Measurements from ENCODE around the gene NUP50.

Gene NUP50, protein sequence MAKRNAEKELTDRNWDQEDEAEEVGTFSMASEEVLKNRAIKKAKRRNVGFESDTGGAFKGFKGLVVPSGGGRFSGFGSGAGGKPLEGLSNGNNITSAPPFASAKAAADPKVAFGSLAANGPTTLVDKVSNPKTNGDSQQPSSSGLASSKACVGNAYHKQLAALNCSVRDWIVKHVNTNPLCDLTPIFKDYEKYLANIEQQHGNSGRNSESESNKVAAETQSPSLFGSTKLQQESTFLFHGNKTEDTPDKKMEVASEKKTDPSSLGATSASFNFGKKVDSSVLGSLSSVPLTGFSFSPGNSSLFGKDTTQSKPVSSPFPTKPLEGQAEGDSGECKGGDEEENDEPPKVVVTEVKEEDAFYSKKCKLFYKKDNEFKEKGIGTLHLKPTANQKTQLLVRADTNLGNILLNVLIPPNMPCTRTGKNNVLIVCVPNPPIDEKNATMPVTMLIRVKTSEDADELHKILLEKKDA

DNA sequence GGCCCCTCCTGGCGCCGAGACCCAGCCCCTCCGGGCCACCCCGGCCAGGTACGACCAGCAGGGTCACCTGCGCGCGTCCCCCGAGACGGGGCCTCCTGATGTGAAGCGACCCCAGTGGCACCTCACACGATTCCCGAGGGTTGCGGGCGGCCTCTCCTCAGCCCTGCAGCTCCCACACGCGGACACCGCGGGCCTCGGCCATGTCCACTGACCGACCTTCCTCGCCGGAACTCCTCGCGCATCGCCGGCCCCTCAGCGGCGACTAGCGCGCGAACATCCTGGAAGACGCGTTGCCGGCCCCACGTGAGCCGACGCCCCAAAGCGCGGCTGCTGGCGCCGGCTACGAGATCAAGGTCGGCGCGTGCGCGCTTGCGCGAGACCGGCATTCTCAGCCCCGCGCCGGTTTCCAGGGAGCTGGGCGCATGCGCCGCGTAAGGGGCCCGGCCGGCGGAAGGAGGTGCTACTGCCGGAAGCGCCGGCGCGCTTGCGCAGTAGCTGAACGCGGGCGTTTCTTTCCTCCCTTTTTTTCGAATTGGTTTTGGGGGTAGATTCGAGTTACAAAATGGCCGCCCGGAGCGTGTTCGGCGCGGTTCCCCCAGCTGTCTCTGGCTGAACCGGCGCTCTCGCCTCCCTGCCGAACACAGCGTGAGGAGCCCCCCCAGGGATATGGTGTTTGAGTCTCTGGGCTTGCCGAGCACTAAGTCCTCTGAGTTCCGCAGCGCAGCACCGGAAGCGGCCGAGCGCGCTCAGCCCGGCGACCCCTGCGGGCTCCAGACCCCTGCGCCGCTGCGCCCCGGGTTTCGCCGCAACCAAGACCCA lies at the start of gene NUP50:
TSS of gene NUP50 (plus strand) at position 475 of the 819 bp plus-strand sequence. CDS start 4,253 bp downstream, outside the sequence.
- DNase-seq (ENCODE audit: low read depth) = peak; percentile 70

DNA sequence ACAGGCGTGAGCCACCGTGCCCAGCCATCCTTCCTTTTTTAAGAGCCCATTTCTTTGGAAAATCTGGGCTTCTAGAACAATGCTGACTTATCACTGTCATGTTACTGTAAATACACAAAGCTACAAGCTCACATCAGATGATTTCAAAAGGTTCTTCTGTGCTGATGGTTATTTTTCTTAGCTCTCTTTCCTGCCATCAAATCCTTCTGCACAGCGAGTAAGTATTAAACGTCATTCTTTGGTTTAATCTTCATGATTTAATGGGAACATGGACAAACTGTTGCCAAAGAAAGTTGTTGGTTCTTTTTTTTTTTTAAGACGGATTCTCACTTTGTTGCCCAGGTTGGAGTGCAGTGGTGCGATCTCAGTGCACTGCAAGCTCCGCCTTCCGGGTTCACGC lies 43.3 kb upstream of the NUP50 start:
- no peak for DNase-seq (ENCODE audit: low read depth)

DNA sequence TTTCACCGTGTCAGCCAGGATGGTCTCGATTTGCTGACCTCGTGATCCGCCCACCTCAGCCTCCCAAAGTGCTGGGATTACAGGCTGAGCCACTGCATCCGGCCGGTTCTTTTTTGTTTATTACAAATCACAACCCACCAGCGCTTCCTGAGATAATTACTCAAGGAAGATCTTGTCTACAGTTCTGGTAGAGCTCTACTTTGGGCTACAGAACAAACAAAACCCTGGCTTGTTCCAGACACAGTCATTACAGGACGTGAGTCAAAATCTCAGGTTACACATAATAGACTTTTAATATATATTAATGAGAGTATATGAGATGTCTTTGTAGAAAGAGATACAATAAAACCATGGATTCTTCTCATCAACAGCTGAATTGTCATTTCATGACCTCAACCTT lies 42.8 kb upstream of the NUP50 start:
- no peak for DNase-seq (ENCODE audit: low read depth)

DNA sequence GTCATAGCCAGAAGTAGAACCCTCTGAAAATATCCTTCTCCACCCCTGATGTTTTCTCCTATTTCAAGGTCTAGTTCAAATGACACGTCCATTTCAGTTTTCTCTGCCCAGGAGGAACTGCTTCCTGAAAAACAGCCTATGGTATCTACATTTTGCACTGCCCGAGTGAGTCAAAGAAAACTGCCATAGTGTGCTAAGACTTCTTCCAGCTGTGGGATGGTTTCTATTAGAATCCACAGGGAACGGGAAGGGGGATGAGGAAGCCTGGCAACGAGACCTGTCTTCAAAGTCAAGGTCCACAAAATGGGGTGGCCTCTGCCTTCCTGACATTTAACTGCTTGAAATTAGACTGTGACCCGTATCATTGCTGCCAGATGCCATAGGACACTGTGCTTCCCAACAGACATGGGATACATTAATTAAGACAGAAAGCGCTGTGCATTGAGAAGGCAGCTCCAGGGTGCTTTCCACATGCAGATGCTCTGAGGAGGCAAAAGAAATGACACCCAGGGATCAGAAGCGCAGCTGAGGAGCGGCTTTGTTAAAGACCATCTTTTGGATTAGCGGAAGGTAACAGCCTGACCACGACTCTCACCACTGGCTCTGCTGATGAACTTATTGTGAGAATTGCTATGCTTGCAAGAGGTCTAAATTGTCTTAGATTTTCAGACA lies 39.4 kb upstream of the NUP50 start:
- DNase-seq (ENCODE audit: low read depth) = no peak

DNA sequence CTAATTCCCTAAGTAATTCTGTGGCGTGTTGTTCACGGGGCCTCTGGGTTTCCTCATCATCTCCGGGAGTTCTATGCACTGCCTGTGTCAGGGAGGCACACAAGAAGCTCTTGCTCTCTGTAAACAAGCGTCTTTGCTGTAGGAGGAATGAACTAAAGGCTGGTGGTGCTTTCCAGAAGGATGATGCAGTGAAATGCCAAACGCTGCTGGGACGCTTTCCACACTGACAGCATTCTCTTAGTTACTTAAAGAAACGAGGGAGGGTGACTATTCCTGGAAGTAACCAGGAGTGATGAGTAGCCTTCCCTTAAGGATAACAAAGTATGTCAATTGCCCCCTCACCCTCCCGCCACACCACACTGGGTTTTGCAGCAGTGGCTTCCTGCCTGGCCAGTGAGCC lies 38.5 kb upstream of the NUP50 start:
- DNase-seq (ENCODE audit: low read depth) = no peak

DNA sequence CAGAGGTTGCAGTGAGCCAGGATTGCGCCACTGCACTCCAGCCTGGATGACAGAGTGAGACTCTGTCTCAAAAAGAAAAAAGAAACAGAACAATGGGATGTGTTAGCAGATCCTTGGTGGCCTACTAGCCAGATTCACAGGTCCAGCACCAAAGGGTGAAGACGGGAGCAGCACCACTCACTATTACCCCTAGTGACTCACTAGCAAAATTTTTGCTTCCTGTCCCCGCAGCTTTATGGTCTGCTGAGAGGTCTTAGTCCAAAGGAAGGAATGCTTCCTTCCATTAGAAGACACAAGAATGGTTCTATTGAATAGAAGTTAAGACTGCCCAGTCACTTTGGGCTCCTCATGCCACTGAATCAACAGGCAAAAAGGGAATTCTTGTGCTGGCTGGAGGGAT lies 35.9 kb upstream of the NUP50 start:
- DNase-seq (ENCODE audit: low read depth) = peak; percentile 61

DNA sequence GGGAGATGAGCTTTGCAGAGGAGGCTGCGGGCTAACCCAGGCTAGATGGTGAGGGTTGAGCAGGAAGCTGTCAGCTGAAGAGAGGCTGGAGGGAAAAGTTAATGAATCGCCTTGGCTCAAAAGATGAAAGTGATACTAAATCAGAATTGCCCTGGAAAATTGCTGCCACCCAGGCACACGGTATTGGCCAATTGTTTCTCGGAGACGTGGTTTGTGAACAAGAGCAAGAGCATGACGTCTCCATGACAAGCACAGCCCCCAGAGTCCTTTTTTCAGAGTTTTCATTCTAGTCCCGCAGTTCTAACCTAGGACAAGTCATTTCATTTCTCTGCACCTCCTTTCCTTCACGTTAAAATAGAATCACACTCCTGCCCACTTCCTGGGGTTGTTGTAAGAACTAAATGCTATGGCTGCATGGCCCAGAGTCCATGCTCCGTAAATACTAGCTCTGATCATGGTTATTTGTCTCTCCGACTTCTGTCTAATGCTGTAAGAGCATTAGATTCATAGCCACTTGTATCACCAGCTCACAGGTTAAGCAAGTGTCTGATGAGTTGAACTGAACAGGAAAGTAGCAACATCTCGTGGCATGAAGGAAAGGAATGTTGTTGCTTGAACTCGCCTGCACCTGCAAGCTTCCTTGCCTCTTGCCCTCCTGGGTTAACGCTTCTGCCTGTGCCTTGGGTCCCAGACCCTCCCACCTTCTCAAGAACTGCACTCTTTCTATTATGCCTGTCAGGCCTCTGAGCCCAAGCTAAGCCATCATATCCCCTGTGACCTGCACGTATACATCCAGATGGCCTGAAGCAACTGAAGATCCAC lies 33.8 kb upstream of the NUP50 start:
- no peak for DNase-seq (ENCODE audit: low read depth)

DNA sequence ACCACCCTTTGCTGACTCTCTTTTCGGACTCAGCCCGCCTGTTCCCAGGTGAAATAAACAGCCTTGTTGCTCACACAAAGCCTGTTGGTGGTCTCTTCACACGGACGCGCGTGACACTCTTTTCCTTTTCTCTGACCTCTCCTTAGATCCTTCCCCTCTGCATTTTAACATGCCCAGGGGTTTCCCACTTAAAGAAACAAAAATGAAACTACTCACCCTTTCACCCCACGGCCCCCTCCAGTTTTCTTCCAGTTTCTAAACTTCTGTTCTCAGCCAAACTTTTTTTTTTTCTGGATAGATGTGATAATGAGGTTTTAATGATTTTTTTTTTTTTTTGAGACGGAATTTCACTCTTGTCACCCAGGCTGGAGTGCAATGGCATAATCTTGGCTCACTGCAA lies 32.8 kb upstream of the NUP50 start:
- DNase-seq (ENCODE audit: low read depth) = no peak

DNA sequence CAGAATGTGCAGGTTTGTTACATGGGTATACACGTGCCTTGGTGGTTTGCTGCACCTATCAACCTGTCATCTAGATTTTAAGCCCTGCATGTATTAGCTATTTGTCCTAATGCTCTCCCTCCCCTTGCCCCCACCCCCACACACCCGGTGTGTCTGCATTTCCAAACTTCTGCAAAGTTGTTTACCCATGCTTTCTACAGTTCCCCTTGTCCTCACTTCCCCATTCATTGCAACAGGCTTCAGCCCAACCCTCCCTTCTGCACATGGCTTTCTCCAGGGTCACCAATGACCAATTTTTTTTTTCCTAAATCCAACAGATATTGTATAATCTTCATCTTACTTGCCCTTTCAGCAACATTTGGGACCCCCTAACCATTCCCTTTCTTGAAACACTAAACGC lies 32.0 kb upstream of the NUP50 start:
- DNase-seq (ENCODE audit: low read depth) = no peak

DNA sequence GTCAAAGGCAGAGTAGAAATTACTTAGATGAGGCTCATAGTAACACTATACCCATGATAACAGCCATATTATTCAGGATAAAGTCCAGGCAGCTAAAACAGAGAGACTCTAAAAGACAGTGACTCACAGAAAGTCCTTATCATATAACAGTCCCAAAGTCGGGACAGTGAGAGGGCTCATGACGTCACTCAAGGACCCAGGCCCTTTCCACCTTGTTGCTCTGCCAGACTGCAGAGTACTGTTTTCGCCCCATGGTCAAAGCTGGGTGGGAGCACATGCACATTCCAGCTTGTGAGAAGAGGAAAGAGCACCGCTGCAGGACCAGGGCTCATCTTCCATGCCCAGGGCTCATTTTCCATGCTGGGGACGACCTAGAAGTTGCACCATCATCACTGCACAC lies 29.4 kb upstream of the NUP50 start:
- DNase-seq (ENCODE audit: low read depth) = no peak

DNA sequence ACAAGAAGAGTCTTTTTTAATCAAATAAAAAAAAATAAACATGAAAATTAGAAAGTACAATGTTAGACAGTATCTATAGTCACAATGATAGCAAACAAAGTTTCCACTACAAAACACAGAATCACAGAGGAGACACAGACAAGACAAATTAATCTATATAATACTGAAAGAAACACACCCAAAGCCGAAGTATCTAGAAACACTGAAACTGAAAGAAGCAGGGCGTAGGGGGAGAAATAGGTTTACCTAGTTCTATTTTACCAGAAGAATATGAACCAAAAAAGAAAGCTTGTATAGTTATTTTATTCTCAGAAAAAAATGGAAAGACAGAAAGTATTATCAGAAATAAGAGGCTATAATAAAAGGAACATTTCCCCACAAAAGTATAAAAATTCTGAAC lies 27.1 kb upstream of the NUP50 start:
- DNase-seq (ENCODE audit: low read depth) = no peak

DNA sequence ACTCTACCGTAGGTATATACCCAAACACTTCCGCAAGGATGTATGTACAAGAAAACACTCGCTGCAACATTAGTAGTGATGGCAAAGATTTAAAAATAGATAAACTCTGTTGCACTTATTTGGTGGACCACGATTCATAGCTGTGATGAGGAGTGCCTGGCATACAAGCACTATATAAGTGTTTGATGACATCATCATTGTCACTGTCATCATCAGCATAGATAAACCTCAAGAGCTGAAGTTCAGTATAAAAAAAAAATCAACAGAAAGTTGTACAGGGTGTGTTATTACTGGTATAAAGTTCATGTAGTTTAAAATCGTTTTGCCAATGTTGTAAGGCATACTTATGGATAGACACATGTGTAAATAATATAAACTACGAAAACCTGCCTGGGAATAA lies 24.0 kb upstream of the NUP50 start:
- DNase-seq (ENCODE audit: low read depth) = no peak

DNA sequence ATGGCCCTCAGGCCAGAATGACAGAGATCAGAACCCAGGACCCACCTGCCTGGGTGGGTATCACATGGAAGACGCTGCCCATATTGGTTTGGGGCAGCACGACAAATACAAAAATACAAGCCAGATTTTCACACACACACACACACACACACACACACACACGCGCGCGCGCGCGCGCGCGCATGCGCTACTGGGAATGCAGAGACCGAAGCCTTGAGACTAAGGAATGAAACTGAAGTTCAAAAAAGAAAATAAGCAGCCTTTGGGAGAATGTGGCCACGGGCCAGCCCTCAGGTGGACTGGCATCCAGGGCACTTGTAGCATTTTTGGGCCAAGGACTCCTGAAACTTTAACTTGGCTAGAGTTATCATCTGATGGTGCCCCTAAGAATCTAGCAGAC lies 21.3 kb upstream of the NUP50 start:
- DNase-seq (ENCODE audit: low read depth) = no peak

DNA sequence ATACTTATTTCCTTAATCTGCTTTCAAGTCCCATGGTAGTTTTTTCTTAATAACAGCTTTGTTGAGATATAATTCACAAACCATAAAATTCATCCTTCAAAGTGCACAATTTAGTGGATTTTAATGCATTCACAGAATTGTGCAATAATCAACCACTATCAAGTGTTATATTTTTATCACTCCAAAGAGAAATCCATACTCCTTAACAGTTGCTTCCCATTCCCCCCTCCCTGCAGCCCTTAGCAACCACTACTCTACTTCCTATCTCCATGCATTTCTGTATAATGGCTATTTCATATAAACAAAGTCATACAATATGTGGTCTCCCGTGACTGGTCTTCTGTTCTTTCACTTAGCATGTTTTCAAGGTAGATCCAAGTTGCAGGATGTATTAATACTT lies 18.8 kb upstream of the NUP50 start:
- DNase-seq (ENCODE audit: low read depth) = no peak

DNA sequence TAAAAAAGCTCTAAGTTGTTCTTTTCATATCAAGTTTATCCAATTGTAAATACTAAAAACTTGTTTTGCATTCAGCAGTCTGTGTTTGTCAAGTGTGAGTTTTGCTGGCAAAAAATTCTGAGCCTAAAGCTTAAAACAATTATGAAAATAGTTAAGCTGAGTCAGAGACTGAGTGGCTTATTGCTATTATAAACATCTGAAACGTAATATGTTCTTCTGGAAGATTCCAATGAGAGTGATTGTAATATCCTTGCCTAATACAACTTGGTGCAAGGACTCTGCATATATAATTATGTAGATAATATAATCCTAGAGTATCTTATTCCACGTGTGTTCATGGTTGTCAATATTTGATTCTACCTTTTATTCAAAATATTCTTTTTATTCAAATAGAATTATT lies 14.1 kb upstream of the NUP50 start:
- no peak for DNase-seq (ENCODE audit: low read depth)

DNA sequence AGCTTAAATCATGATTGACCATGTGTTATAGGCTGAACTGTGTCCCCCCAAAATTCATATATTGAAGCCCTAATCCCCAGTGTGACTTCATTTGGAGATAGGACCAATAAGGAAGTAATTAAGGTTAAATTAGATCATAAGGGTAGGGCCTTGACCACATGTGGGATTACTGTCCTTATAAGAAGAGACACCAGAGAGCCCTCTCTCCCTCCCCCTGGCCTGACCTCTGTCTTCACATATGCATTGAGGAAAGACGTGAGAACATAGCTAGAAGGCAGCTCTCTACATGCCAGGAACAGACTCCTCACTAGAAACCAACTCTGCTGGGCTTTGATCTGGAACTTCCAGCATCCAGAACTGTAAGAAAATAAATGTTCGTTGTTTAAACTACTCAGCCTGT lies 13.6 kb upstream of the NUP50 start:
- no peak for DNase-seq (ENCODE audit: low read depth)

DNA sequence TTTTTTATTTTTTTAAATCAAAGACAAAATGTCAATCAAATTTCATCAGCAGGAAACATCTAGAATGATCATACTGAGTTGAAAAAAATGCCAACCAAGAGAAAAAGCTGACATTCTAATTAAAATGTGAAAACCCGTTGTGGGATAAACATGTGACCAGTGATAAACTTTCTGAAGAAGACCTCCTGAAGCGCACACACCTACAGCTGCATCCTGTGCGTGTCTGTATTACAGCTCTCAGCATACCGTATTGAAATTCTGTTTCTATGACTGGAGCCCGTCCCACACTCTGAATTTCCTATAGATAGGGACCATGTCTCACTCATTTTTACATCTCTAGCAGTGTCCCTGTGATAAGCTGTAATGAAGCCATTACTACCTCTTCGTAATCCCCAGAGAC lies 12.2 kb upstream of the NUP50 start:
- no peak for DNase-seq (ENCODE audit: low read depth)

DNA sequence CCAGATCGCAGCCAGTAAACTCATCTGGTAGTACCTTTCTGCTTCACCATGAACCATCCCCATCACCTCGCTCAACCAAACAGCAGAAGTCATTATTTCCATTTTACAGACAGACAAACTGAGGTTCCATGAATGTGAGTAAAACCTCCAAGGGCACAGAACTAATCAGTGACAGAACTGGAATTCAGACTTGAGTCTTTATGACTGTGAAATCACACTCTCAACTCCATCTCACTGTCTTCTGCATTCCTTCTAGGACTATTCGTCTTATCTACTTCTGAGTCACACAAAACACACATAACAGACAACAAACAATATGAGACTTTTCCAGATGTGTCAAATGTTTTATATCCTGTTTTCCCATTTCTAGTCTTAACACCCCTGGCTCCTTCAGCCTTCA lies 9.3 kb upstream of the NUP50 start:
- DNase-seq (ENCODE audit: low read depth) = peak; percentile 60

DNA sequence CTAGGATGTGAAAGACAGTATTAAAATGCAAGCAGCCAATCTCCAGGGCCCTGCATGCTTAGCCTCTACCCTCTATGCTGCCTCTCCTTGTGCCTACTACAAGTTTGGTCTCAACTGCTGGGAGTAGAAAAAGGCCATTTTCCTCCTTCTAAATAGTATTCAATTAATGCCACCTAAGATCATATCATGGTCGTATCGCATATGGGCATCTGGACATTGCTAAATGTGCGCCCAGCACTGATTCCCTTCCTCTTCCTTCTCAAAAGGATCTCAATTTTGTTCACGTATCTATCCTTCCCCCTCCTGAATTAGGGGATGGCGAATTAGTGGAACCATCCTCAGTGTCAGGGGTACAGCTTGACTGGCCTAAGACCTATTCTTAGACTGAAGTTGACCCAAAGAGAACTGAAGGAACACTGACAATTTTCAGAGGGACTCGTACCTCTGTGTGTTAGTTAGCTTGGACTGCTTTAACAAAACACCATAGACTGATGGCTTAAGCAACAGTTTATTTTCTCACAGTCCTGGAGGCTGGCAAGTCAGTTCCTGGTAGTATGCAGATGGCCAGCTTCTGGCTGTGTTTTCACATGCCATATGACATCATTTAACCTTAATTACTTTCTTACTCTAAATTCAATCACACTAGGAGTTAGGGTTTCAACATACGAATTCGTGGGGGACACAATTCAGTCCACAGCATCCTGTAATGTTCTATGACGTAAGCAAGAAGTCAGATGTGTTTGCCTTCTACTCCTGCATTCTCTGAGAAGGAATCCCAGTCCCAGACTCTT lies 8.5 kb upstream of the NUP50 start:
- peak; percentile 65 for DNase-seq (ENCODE audit: low read depth)

DNA sequence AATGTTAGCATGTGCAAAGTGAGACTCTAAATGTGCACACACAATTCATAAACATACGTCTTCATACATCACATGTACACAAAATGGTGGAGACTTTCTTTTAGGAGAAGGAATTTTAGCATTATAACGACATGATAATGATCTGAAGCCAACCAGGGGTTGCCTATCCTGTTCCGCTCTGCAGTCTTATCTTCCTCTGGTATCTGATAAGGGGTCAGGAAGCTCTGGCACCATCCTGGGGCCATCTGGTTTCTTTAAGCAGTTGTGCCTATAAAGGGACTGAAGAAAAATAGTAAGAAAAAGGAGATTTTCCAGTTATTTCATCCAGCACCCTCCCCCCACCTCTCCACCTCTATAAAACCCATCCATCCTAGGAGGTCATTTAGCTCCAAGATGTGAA lies 5.8 kb upstream of the NUP50 start:
- DNase-seq (ENCODE audit: low read depth) = no peak

Data from GM04503 (cell line).